ENCODE results near the gene KIRREL2.
"Not testable (repeated sequence)": the region's sequence is repeated elsewhere in the genome, so short reads cannot be mapped to it uniquely, and the experiment has no call there.

The KIRREL2 gene

GRCh38 chr19:35860818-35861639, 4.3 kb downstream of the KIRREL2 start:
- H3K27me3 ChIP-seq (ENCODE audit: insufficient read depth, low read length) = peaks cover 79% of the 10 kb centered on the region
- no peak overlapping the region for H3K27ac ChIP-seq (ENCODE audit: low read length)

DNA sequence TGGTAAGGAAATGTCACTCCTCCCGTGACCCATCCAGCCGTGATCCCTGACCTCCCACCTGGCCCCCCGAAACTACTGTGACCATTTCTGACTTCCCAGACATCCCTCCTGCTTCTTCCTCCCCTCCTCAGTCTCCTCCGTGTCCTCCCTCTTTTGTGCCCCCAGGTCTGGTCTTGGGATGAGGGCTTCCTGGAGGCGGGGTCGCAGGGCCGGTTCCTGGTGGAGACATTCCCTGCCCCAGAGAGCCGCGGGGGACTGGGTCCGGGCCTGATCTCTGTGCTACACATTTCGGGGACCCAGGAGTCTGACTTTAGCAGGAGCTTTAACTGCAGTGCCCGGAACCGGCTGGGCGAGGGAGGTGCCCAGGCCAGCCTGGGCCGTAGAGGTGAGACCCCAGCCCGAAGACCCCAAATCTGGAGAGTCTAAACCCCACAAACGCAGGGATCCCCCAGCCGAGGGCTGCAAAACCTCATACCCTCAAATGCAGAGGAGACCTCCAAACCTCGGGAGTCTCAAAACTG, 5.0 kb downstream of the KIRREL2 start:
- no peak overlapping the region; the same call in 1 of the 2 replicates for H3K9ac ChIP-seq (ENCODE audit: low read depth, low read length)
- H3K36me3 ChIP-seq (ENCODE audit: insufficient read depth, low read depth, low read length) = no peaks in the 10 kb centered on the region
- no peak overlapping the region for H3K27ac ChIP-seq (ENCODE audit: low read length)
- peaks cover 72% of the 10 kb centered on the region for H3K27me3 ChIP-seq (ENCODE audit: insufficient read depth, low read length)
- no peaks in the 10 kb centered on the region for H3K9me3 ChIP-seq (ENCODE audit: insufficient read depth, low read depth, low read length)
- peak overlapping the region; percentile 53 for H3K4me3 ChIP-seq (ENCODE audit: low read length)
- no peaks in the 10 kb centered on the region for H3K4me1 ChIP-seq (ENCODE audit: insufficient read depth, low read length)

More at GRCh38 chr19:35860818-35861639, 4.3 kb downstream of the KIRREL2 start:
- H3K4me1 ChIP-seq (ENCODE audit: insufficient read depth, low read length) = no peaks in the 10 kb centered on the region
- no peak overlapping the region; the same call in 1 of the 2 replicates for H3K9ac ChIP-seq (ENCODE audit: low read depth, low read length)
- H3K36me3 ChIP-seq (ENCODE audit: insufficient read depth, low read depth, low read length) = no peaks in the 10 kb centered on the region
- H3K4me3 ChIP-seq (ENCODE audit: low read length) = peak overlapping the region; percentile 53
- H3K9me3 ChIP-seq (ENCODE audit: insufficient read depth, low read depth, low read length) = no peaks in the 10 kb centered on the region

GRCh38 chr19:35862528-35862927, 5.8 kb downstream of the KIRREL2 start:
- no peaks in the 10 kb centered on the region for H3K4me1 ChIP-seq (ENCODE audit: insufficient read depth, low read length)
- no peaks in the 10 kb centered on the region for H3K36me3 ChIP-seq (ENCODE audit: insufficient read depth, low read depth, low read length)
- H3K9me3 ChIP-seq (ENCODE audit: insufficient read depth, low read depth, low read length) = no peaks in the 10 kb centered on the region
- H3K27me3 ChIP-seq (ENCODE audit: insufficient read depth, low read length) = peaks cover 70% of the 10 kb centered on the region
- no peak overlapping the region for H3K27ac ChIP-seq (ENCODE audit: low read length)
- no peak overlapping the region for H3K9ac ChIP-seq (ENCODE audit: low read depth, low read length)
- no peak overlapping the region for H3K4me3 ChIP-seq (ENCODE audit: low read length)

DNA sequence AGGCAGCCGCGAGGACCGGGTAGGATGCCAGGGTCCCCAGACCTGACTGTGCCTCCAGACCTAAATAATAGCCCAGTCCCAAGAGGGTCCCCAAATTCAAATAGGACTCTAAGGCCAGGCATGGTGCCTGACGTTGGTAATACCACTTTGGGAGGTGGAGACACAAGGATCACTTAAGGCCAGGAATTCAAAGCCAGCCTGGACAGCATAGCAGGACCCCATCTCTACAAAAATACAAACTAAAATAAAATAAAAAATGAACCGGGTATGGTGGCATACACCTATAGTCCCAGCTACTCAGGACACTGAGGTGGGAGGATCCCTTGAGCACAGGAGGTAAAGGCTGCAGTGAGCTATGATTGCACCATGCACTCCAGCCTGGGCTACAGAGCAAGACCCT, 6.3 kb downstream of the KIRREL2 start:
- Histone ChIP-seq H3K27me3 (ENCODE audit: insufficient read depth, low read length) (peaks cover 70% of the 10 kb centered on the region), H3K4me1 (ENCODE audit: insufficient read depth, low read length) (no peaks in the 10 kb centered on the region), H3K36me3 (ENCODE audit: insufficient read depth, low read depth, low read length) (no peaks in the 10 kb centered on the region), H3K9me3 (ENCODE audit: insufficient read depth, low read depth, low read length) (no peaks in the 10 kb centered on the region), H3K4me3 (ENCODE audit: low read length) (no peak overlapping the region), H3K27ac (ENCODE audit: low read length) (no peak overlapping the region), H3K9ac (ENCODE audit: low read depth, low read length) (no peak overlapping the region)

DNA sequence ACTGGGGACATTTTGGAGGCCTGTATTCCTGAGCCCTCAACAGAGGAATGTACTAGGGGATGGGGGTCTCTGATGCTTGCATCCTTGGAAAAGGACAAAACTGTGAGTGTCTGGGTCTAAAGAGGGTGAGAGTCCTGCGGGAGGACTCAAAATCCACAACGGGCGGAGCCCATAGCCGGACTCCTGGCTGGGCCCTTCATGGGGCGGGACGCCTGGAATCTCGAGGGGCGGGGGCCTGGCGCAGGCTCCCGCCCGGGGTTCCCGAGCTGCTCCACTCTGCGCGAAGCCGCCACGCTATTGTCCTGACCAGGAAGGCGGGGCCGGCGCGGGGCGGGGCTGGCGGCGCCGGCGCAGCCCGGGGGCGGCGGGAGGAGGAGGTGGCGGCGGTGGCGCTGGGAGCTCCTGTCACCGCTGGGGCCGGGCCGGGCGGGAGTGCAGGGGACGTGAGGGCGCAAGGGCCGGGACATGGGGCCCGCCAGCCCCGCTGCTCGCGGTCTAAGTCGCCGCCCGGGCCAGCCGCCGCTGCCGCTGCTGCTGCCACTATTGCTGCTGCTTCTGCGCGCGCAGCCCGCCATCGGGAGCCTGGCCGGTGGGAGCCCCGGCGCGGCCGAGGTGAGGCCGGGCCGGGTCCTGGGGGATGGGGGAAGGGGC, 11.6 kb downstream of the KIRREL2 start, which contains the start of gene APLP1:
APLP1 (plus strand) TSS at position 403 of the 651 bp plus-strand sequence; CDS start at position 466, 63 bp downstream.
- Histone ChIP-seq H3K4me1 (ENCODE audit: insufficient read depth, low read length) (no peaks in the 10 kb centered on the region; the same call in 1 of the 2 replicates), H3K36me3 (ENCODE audit: insufficient read depth, low read depth, low read length) (no peaks in the 10 kb centered on the region), H3K9ac (ENCODE audit: low read depth, low read length) (peak within 1 kb of the TSS; percentile 5; the same call in 1 of the 2 replicates), H3K27ac (ENCODE audit: low read length) (no peak within 1 kb of the TSS), H3K4me3 (ENCODE audit: low read length) (peak within 1 kb of the TSS; percentile 75), H3K27me3 (ENCODE audit: insufficient read depth, low read length) (peaks cover 28% of the 10 kb centered on the region), H3K9me3 (ENCODE audit: insufficient read depth, low read depth, low read length) (no peaks in the 10 kb centered on the region)

- Histone ChIP-seq H3K4me3 (ENCODE audit: low read length) (peak overlapping the region; percentile 75), H3K27ac (ENCODE audit: low read length) (no peak overlapping the region), H3K9ac (ENCODE audit: low read depth, low read length) (peak overlapping the region; percentile 5; the same call in 1 of the 2 replicates), H3K36me3 (ENCODE audit: insufficient read depth, low read depth, low read length) (no peaks in the 10 kb centered on the region), H3K4me1 (ENCODE audit: insufficient read depth, low read length) (no peaks in the 10 kb centered on the region; the same call in 1 of the 2 replicates), H3K27me3 (ENCODE audit: insufficient read depth, low read length) (peaks cover 28% of the 10 kb centered on the region), H3K9me3 (ENCODE audit: insufficient read depth, low read depth, low read length) (no peaks in the 10 kb centered on the region)
These were observed 12.2 kb downstream of the KIRREL2 start for GRCh38 chr19:35868823-35869326.

DNA sequence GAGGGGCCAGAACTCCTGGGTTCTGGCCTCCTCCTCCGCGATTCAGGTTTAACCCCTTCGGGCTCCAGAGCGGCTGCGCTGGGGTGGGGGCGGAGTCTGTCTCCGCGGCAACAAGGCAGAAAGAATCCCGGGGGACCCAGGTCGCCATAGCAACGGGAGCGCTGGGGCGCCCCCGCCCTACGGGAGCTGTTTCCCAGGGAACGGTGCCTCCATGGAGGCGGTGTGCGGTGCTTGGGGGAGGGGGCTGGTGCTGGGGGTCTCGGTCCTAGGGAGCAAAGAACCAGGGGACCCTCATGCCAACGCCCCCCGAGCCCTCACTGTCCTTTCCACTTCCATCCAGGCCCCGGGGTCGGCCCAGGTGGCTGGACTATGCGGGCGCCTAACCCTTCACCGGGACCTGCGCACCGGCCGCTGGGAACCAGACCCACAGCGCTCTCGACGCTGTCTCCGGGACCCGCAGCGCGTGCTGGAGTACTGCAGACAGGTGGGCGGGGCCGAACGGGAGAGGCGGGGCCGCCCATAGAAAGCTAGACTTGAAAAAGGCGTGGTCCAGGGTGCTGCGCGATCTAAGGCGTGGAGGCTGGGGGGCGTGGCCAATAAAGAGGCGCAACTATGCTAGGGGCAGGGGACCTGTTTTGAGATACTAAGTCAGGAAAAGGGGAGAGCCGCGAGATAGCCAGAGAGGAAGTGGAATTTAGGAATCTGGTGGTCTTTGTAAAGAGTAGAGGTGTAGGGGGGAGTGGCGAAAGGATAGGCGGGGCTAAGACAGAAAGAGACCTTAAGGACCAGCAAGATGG, 12.8 kb downstream of the KIRREL2 start:
- Histone ChIP-seq H3K27me3 (ENCODE audit: insufficient read depth, low read length) (peaks cover 28% of the 10 kb centered on the region), H3K27ac (ENCODE audit: low read length) (no peak overlapping the region), H3K9me3 (ENCODE audit: insufficient read depth, low read depth, low read length) (no peaks in the 10 kb centered on the region), H3K4me1 (ENCODE audit: insufficient read depth, low read length) (no peaks in the 10 kb centered on the region; the same call in 1 of the 2 replicates), H3K4me3 (ENCODE audit: low read length) (peak overlapping the region; percentile 75), H3K9ac (ENCODE audit: low read depth, low read length) (no peak overlapping the region; the same call in 1 of the 2 replicates), H3K36me3 (ENCODE audit: insufficient read depth, low read depth, low read length) (no peaks in the 10 kb centered on the region)

GRCh38 chr19:35870124-35870736, 13.5 kb downstream of the KIRREL2 start:
- not testable (repeated sequence) for H3K4me1 ChIP-seq (ENCODE audit: insufficient read depth, low read length); H3K9ac ChIP-seq (ENCODE audit: low read depth, low read length); H3K36me3 ChIP-seq (ENCODE audit: insufficient read depth, low read depth, low read length); H3K9me3 ChIP-seq (ENCODE audit: insufficient read depth, low read depth, low read length); H3K27ac ChIP-seq (ENCODE audit: low read length)
- peaks cover 28% of the 10 kb centered on the region for H3K27me3 ChIP-seq (ENCODE audit: insufficient read depth, low read length)
- peak overlapping the region; percentile 75; the same call in 1 of the 2 replicates for H3K4me3 ChIP-seq (ENCODE audit: low read length)

DNA sequence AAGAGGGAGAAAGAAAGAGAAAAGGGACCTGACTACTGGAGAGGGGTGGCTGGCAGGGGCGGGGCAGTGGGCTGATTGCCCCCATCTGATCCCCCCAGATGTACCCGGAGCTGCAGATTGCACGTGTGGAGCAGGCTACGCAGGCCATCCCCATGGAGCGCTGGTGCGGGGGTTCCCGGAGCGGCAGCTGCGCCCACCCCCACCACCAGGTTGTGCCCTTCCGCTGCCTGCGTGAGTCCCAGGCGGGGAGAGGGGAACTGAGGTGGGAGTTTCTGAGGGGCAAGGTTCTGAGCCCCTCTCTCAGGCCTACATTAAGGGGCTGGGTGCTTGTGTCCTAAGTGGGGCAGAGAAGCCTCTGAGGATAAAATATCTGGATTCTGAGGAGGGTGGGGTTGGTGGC, 14.1 kb downstream of the KIRREL2 start:
- Histone ChIP-seq H3K4me1 (ENCODE audit: insufficient read depth, low read length) (no peaks in the 10 kb centered on the region; the same call in 1 of the 2 replicates), H3K27me3 (ENCODE audit: insufficient read depth, low read length) (peaks cover 22% of the 10 kb centered on the region), H3K36me3 (ENCODE audit: insufficient read depth, low read depth, low read length) (no peaks in the 10 kb centered on the region), H3K4me3 (ENCODE audit: low read length) (peak overlapping the region; percentile 75; the same call in 1 of the 2 replicates), H3K9ac (ENCODE audit: low read depth, low read length) (no peak overlapping the region), H3K9me3 (ENCODE audit: insufficient read depth, low read depth, low read length) (no peaks in the 10 kb centered on the region), H3K27ac (ENCODE audit: low read length) (no peak overlapping the region)

- Histone ChIP-seq H3K36me3 (ENCODE audit: insufficient read depth, low read depth, low read length) (no peaks in the 10 kb centered on the region), H3K4me1 (ENCODE audit: insufficient read depth, low read length) (no peaks in the 10 kb centered on the region; the same call in 1 of the 2 replicates), H3K27ac (ENCODE audit: low read length) (no peak overlapping the region)
These were observed 14.9 kb downstream of the KIRREL2 start for GRCh38 chr19:35871611-35872010.

More at GRCh38 chr19:35871611-35872010, 14.9 kb downstream of the KIRREL2 start:
- Histone ChIP-seq H3K4me3 (ENCODE audit: low read length) (no peak overlapping the region), H3K9ac (ENCODE audit: low read depth, low read length) (no peak overlapping the region), H3K27me3 (ENCODE audit: insufficient read depth, low read length) (peaks cover 20% of the 10 kb centered on the region), H3K9me3 (ENCODE audit: insufficient read depth, low read depth, low read length) (no peaks in the 10 kb centered on the region)

Data from iPS-20b (cell line).